ENCODE measurements around the gene SLC52A3.
"Not testable (repeated sequence)": the region's sequence is repeated elsewhere in the genome, so short reads cannot be mapped to it uniquely, and the experiment has no call there.

Gene SLC52A3

GRCh38 chr20:725491-725890 lies 42.8 kb downstream of the SLC52A3 start:
- no peak for DNase-seq

DNA sequence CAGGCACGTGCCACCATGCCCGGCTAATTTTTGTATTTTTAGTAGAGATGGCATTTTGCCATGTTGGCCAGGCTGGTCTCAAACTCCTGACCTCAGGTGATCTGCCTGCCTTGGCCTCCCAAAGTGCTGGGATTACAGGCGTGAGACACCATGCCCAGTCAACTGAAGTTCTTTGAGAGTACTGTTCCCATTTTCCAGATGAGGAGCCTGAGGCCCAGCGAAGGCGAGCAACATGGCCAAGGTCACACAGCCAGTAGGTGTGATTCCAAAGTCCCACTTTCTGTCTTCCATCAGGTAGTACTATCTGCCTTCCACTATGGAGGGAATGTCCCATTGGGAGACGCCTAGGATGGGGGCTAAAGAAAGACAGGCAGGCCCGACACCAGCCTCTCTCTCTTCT lies 43.5 kb downstream of the SLC52A3 start:
- DNase-seq: not testable (repeated sequence)

DNA sequence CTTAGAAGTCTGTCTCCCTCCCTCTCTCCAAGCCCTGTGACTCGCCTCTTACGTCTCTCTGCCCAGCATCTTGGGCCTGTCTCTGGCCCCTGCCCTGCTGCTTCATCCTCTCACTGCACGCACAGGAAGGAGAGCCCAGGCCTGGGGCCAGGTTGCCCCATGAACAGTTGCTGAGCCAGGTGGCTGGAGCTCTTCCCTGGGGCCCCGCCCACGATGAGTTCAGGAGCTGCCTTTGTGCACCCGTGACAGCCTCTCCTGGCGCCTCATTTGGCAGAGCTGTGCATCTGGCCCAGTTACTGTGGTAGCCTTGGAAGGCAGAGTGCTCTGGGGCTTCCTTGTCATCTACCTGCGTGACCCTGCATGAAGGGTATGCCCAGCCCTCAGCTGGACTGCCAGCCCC lies 44.5 kb downstream of the SLC52A3 start:
- DNase-seq: no peak

- DNase-seq: no peak
These were observed 45.3 kb downstream of the SLC52A3 start for GRCh38 chr20:722822-723644.

DNA sequence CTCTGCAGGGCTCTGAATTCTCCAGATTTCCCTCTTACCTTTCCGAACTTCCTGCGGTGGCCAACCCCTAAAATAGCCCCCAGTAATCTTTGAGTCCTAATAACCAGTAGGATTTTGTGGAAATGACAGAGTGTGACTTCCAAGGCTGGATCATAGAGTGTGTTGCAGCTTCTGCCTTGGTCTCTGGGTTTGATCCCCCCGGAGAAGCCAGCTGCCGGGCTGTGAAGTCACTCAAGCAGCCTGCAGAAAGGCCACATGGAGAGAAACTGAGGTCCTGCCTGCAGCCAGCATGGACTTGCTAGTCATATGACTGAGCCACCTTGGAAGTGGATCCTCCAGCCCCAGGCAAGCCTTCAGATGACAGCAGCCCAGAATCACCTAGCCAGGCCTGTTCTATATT lies 46.4 kb downstream of the SLC52A3 start:
- no peak for DNase-seq

GRCh38 chr20:719816-720215 lies 48.5 kb downstream of the SLC52A3 start:
- peak; percentile 72 for DNase-seq

- DNase-seq: no peak
These were observed 49.2 kb downstream of the SLC52A3 start for GRCh38 chr20:719068-719467.

DNA sequence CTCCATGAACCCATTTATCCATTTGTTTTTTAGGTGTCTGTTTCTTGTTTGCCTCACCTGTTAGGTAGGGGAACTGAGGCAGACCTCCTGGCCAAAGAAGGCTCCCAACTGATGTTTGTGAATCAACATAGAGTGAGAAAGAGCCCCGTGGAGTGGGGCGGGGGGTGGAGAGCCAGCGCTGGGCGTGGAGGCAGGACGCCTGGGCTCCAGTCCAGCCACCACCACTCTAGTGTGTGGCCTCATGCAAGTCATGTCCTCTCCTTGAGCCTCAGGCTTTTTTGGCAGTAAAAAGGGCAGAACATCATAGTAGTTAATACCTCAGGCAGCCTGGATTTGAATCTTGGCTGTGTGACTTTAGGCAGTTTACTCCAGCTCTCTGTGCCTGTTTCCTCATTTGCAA lies 50.5 kb downstream of the SLC52A3 start:
- no peak for DNase-seq

GRCh38 chr20:717271-717670 lies 51.0 kb downstream of the SLC52A3 start:
- no peak for DNase-seq

DNA sequence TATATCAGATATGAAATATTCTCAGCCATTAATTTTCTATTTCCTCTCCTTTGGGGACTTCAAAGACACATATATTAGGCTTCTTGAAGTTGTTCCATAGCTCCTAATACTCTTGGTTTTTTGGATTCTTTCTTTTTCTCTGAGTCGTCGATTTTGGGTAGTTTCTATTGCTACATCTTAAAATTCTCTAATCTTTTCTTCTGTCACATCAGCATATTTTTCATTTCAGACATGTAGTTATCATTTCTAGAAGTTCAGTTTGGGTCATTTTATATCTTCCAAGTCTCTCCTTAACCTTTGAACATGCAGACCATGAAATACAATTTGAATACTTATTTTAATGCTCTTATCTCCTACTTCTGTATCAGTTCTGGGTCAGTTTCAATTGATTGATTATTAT lies 53.8 kb downstream of the SLC52A3 start:
- no peak for DNase-seq

- DNase-seq: no peak
These were observed 56.7 kb downstream of the SLC52A3 start for GRCh38 chr20:711576-711975.

- peak; percentile 40 for DNase-seq
These were observed 57.4 kb downstream of the SLC52A3 start for GRCh38 chr20:710780-711450.

Data from retina (tissue), 1 donor.